ENCODE data around the gene ACOT2.

The ACOT2 gene

GRCh38 chr14:73613419-73613963, 44.5 kb downstream of the ACOT2 start:
- DNase-seq (ENCODE audit: low read depth, low spot score) = no peak

GRCh38 chr14:73616831-73617230, 47.8 kb downstream of the ACOT2 start:
- no peak for DNase-seq (ENCODE audit: low read depth, low spot score)

- DNase-seq (ENCODE audit: low read depth, low spot score) = no peak
Observed at GRCh38 chr14:73619524-73619923, 50.5 kb downstream of the ACOT2 start.

DNA sequence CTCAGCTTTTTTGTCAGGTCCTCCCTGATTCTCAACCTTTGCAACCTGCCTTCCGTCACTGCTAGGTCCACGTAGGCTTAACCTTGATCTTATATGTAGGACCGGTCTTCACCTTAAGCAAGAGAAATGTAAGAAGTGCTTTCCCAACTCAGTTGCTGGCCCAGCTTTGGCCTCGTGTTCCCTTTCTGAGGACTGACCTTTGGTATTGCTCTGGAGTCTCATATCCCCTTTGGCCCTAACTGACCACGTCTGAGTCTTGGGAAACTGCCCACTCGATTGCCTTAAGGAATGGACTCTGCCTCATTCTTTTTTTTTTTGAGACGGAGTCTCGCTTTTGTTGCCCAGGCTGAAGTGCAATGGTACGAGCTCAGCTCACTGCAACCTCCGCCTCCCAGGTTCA, 51.3 kb downstream of the ACOT2 start:
- no peak for DNase-seq (ENCODE audit: low read depth, low spot score)

DNA sequence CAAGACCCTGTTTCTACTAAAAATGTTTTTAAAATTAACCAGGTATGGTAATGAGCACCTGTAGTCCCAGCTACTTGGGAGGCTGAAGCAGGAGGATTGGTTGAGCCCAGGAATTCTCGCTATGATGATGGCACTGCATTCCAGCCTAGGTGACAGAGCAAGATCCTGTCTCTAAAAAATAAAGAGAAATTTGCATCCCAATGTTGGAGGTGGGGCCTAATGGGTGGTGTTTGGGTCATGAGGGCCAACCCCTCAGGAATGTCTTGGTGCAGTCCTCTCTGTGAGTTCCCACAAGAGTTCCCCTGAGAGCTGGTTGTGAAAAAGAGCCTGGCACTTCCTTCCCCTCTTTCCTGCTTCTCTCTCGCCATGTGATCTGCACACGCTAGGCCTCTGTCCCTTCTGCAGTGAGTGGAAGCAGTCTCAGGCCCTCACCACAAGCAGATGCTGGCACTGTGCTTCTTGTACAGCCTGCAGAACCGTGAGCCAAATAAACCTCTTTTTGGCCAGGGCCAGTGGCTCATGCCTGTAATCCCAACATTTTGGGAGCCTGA, 54.6 kb downstream of the ACOT2 start:
- DNase-seq (ENCODE audit: low read depth, low spot score) = no peak

Data from iPS DF 19.7 (cell line).